Gastroesophageal sphincter (tissue), 4 donors: ENCODE data around the gene MAN1C1. TPM values are rescaled to one million over a fixed set of nuclear protein-coding genes. Genes with fewer than 3 reads are reported as not detected.

Source experiments
- ATAC-seq: fragments of 150-250 bp; one replicate; pipeline ENCODE4 v1.9.1; 2016; ENCODE audit warnings: mild to moderate bottlenecking, moderate library complexity
- H3K27ac ChIP-seq, 4 donors: fragments of 200-600 bp; sonication (generic) in 3 of 4; 1 replicate in 3 of 4; 2 replicates in 1 of 4; pipeline ENCODE4 v1.5.1; 2016 to 2019
- H3K27me3 ChIP-seq: fragments of 200-600 bp; sonication (generic); one replicate; pipeline ENCODE4 v1.5.1; 2019
- H3K36me3 ChIP-seq, 2 donors: fragments of 200-600 bp; sonication (generic); one replicate each; pipeline ENCODE4 v1.5.1; 2019; ENCODE audit warnings: control low read depth in 1 of 2
- H3K4me1 ChIP-seq, 3 donors: fragments of 200-600 bp; sonication (generic); 1 replicate in 2 of 3; 2 replicates in 1 of 3; pipeline ENCODE4 v1.5.1; 2016 to 2019; ENCODE audit warnings: control low read depth in 2 of 3
- H3K4me3 ChIP-seq, 2 donors: fragments of 200-600 bp; sonication (generic); one replicate each; pipeline ENCODE4 v1.5.1; 2019; ENCODE audit warnings: mild to moderate bottlenecking in 1 of 2, moderate library complexity in 1 of 2
- H3K9me3 ChIP-seq, 3 donors: fragments of 200-600 bp; sonication (generic); one replicate each; pipeline ENCODE4 v1.5.1; 2017 to 2019; ENCODE audit warnings: control low read depth in 2 of 3
- EP300 ChIP-seq: sonication (generic); formaldehyde crosslinking; IDR thresholded peaks from one replicate; pipeline ENCODE4 v1.6.1; 2017; ENCODE audit warnings: antibody characterized with exemption, mild to moderate bottlenecking
- POLR2A ChIP-seq, 2 donors: fragments of 450-650 bp; IDR thresholded peaks; one replicate each; pipeline ENCODE4 v1.6.1; 2017; ENCODE audit warnings: antibody characterized with exemption in 2 of 2, mild to moderate bottlenecking in 2 of 2, moderate library complexity in 1 of 2
- POLR2AphosphoS5 ChIP-seq: sonication (generic); formaldehyde crosslinking; IDR thresholded peaks from one replicate; pipeline ENCODE4 v1.6.1; 2017; ENCODE audit warnings: antibody characterized with exemption
- WGBS, 2 donors: methylation state at CpG; one replicate each; pipeline ENCODE4 v1.1.5; 2018; ENCODE audit warnings: low coverage in 1 of 2; 5-methylcytosine and 5-hydroxymethylcytosine counted together
- total RNA-seq, 4 donors: library from RNA; depleted of rRNA; stranded (reverse); fragments of >200 nt; gene quantifications; one replicate each; pipeline ENCODE4 v1.1.0, GENCODE V29; 2016
- TF ChIP-seq, protein P1 (sequence below), 4 experiments: fragments of 200-600 bp in 2 of 4; fragments of 450-650 bp in 2 of 4; sonication (generic) in 1 of 4; IDR thresholded peaks; one replicate each; pipeline ENCODE4 v1.5.1; 2017 to 2019; ENCODE audit warnings: antibody characterized with exemption in 4 of 4, mild to moderate bottlenecking in 2 of 4, moderate library complexity in 2 of 4

MAN1C1 gene
- total RNA-seq, 4 donors from 2014 or later, result 20.0 to 38.1 (median 27.8) TPM

DNA sequence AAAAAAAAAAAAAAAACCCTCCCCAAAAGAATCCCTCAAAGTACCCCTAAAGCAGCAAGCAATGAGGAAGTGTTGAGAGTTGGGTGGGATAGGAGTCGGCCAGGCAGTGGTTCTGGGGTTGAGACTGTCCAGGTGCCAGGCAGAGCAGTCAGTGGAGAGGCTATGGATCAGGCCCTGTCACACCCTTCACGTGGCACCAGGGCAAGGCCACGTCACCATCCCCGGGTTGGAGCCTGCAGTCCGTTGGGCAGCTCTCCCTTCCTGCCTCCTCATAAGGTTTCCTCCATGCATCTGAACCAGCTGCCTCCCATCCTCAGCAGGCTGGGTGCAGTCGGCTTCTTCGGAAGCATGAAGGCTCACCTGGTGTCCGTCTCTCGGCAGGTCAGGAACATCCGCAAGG is 146.9 kb downstream of the MAN1C1 start:
- 71% methylated on average over 1 of the region's 10 CpGs; no CpG with 5 or more reads in 1 of the 2 donors for WGBS, 2 donors
- H3K27me3 ChIP-seq, result no peaks in the 10 kb centered on the region
- no peak overlapping the region for H3K4me3 ChIP-seq
- H3K4me1 ChIP-seq, result no peaks in the 10 kb centered on the region
- TF ChIP-seq, protein P1, sequence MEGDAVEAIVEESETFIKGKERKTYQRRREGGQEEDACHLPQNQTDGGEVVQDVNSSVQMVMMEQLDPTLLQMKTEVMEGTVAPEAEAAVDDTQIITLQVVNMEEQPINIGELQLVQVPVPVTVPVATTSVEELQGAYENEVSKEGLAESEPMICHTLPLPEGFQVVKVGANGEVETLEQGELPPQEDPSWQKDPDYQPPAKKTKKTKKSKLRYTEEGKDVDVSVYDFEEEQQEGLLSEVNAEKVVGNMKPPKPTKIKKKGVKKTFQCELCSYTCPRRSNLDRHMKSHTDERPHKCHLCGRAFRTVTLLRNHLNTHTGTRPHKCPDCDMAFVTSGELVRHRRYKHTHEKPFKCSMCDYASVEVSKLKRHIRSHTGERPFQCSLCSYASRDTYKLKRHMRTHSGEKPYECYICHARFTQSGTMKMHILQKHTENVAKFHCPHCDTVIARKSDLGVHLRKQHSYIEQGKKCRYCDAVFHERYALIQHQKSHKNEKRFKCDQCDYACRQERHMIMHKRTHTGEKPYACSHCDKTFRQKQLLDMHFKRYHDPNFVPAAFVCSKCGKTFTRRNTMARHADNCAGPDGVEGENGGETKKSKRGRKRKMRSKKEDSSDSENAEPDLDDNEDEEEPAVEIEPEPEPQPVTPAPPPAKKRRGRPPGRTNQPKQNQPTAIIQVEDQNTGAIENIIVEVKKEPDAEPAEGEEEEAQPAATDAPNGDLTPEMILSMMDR (IDR thresholded peaks at IDR 0.05), result no peak
- TF ChIP-seq POLR2A (IDR thresholded peaks at IDR 0.05), result no peak
- TF ChIP-seq EP300, result no peak
- no peak for TF ChIP-seq POLR2AphosphoS5
- no peak overlapping the region for H3K27ac ChIP-seq
- no peaks in the 10 kb centered on the region for H3K9me3 ChIP-seq
- peaks cover 0 to 59% of the 10 kb centered on the region in 2 donors for H3K36me3 ChIP-seq
- ATAC-seq, result no peak

DNA sequence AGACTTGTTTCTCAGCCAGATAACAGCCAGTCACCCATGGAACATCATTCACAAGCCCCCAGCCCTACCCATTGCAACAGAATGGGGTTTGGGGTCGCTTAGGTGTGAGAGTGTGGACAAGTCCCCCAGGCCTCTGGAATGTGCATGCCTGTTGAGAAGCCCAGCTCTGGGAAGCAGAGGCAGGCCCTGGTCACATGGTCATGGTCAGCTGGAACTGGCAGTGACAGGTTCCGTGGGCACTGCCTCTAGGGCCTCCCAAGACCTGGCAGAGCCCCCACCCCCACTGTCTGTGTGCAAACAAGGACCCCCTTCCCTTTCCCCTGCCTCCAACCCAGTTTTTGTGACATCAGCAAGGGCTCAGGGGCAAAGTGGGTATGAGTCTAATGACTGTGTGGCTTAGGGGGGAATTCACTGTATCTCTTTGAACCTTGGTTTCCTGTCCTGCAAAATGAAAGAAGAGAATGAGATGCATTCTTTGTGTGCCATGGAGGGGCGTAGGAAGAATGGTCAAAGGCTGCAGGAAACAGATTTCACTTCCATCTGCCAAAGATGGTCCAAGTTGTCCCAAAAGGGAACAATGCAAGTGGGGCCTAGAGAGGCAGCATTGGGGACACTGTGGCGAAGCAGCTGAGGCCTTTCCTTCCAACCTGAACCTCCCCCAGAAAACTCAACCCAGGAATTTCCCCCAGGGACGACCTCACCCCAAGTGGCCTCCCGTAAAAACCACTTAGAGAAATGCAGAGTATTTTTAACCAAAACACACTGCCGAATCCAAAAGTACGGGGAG is 148.7 kb downstream of the MAN1C1 start:
- H3K36me3 ChIP-seq, result peaks cover 0 to 49% of the 10 kb centered on the region in 2 donors
- no peak overlapping the region for H3K27ac ChIP-seq
- 33 to 58% methylated on average over 3 to 5 of the region's 8 CpGs for WGBS, 2 donors
- H3K27me3 ChIP-seq, result no peaks in the 10 kb centered on the region
- H3K4me1 ChIP-seq, result peaks cover 0 to 7% (median 0%) of the 10 kb centered on the region in 3 donors
- no peaks in the 10 kb centered on the region for H3K9me3 ChIP-seq
- H3K4me3 ChIP-seq, result no peak overlapping the region
- TF ChIP-seq EP300 (no peak), POLR2A (IDR thresholded peaks at IDR 0.05) (no peak), POLR2AphosphoS5 (no peak)
- TF ChIP-seq, protein P1 (IDR thresholded peaks at IDR 0.05), result no peak
- no peak for ATAC-seq

DNA sequence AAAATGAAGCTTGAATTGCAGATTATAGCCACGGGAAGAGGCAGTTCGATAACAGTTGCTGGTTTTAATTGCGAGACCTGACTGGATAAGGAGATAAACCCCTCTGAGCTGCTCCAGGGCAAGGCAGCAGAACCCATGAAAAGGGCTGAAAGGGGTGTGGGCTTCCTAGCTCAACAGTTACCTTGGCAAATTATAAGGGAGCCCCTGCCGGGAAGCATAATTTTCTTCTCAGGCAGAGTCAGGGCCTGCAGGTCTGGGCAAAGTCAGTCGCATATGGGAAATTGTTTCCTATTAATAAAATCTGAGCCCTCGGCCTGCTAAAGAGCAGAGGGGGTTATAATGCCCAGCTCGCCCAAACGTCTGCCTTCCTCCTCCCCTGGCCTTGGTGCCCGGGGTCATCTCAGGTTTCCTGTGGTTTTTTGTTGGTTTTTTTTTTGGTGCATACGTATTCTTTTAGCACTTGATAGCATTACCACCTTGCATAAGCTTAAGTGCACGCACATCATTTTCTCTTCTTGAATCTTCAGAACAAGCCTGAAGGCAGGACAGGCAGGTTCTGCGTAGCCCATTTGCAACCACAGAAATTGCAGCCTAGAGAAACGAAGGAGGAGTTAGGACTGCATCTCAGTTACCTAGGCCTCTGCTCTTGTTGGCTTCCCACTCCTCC is 149.5 kb downstream of the MAN1C1 start:
- no peak for TF ChIP-seq EP300
- no peak for TF ChIP-seq POLR2A (IDR thresholded peaks at IDR 0.05)
- TF ChIP-seq, protein P1 (IDR thresholded peaks at IDR 0.05), result no peak
- TF ChIP-seq POLR2AphosphoS5, result no peak
- peaks cover 0 to 44% of the 10 kb centered on the region in 2 donors for H3K36me3 ChIP-seq
- 58 to 68% methylated on average over 5 to 10 of the region's 13 CpGs for WGBS, 2 donors
- H3K27ac ChIP-seq, result no peak overlapping the region
- no peaks in the 10 kb centered on the region for H3K9me3 ChIP-seq
- no peak overlapping the region for H3K4me3 ChIP-seq
- ATAC-seq, result no peak
- no peaks in the 10 kb centered on the region for H3K27me3 ChIP-seq
- peaks cover 0 to 14% (median 4%) of the 10 kb centered on the region in 3 donors for H3K4me1 ChIP-seq

DNA sequence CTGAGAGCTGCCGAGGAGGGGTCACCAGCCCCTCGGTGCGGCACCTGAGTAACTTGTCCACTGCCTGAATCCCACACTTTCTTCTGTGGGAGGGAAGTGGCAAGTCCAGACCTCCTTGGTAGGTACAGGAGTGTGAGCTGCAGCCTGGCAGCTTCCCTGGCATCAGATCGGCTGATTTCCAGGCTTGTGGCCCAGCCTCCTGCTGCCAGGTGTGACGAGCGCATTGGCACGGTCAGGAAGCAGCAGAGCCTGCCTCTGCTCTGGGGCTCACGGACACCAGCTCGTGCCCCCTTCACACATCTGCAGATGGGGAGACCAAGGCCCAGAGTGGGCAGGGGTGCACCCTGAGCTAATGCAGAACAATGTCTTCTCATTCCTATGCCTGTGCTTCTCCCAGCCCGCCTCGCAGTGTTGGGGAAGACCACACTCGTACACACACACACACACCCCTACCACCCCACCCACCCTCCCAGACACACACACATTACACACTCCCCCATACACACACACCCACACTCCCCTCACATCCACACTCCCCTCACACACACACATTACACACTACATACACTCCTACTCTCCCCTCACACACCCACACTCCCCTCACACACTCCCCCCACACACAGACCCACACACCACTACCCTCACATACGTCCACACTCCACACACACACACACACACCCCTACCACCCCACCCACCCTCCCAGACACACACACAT is 150.3 kb downstream of the MAN1C1 start:
- Histone ChIP-seq H3K4me1 (peaks cover 0 to 22% (median 4%) of the 10 kb centered on the region in 3 donors), H3K4me3 (no peak overlapping the region), H3K9me3 (no peaks in the 10 kb centered on the region), H3K27me3 (no peaks in the 10 kb centered on the region), H3K27ac (no peak overlapping the region), H3K36me3 (peaks cover 0 to 51% of the 10 kb centered on the region in 2 donors)
- no peak for TF ChIP-seq EP300
- no peak for ATAC-seq
- 78 to 96% methylated on average over 4 to 7 of the region's 13 CpGs for WGBS, 2 donors

DNA sequence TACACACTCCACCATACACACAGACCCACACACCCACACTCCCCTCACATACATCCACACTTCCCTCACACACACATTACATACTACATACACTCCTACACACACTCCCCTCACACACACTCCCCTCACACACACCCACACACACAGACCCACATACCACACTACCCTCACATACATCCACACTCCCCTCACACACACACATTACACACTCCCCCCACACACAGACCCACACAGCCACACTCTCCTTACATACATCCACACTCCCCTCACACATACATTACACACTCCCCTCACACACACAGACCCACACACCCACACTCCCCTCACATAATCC is 150.8 kb downstream of the MAN1C1 start:
- Histone ChIP-seq H3K36me3 (peaks cover 0 to 56% of the 10 kb centered on the region in 2 donors), H3K4me1 (peaks cover 0 to 23% (median 4%) of the 10 kb centered on the region in 3 donors), H3K27me3 (no peaks in the 10 kb centered on the region), H3K27ac (no peak overlapping the region), H3K9me3 (no peaks in the 10 kb centered on the region), H3K4me3 (no peak overlapping the region)
- no peak for ATAC-seq
- no peak for TF ChIP-seq EP300
- no peak for TF ChIP-seq POLR2AphosphoS5
- TF ChIP-seq, protein P1 (IDR thresholded peaks at IDR 0.05), result no peak
- no peak for TF ChIP-seq POLR2A (IDR thresholded peaks at IDR 0.05)
